HepG2 (cell line): ENCODE measurements around the gene RARA. TPM values are rescaled to one million over a fixed set of nuclear protein-coding genes. Genes with fewer than 3 reads are reported as not detected.
A peak's percentile ranks its signal among the peaks of the same experiment; 100 is the strongest.

ENCODE experiments used
- ATAC-seq: fragments of 200-7000 bp; cut with Tn5 transposase; 3 replicates; pipeline ENCODE4 v1.9.1; 2020; ENCODE audit warnings: mild to moderate bottlenecking, moderate library complexity
- BruUV-seq: library from RNA; stranded (reverse); fragments of 400-500 nt; replicated peaks from 2 replicates; lab custom pipeline; 2021; lab: Mats Ljungman, UMichigan
- CTCF ChIA-PET: fragments of 300-600 bp; formaldehyde crosslinking; extraction: SDS; loops from one replicate; lab custom pipeline; 2021; ENCODE audit warnings: low total read pairs, inconsistent platforms, low intra/inter-chr PET ratio; lab: Yijun Ruan, JAX
- POLR2A ChIA-PET: fragments of 350-600 bp; sonication (Branson Sonifier 250); formaldehyde crosslinking; loops from one replicate; lab custom pipeline; 2020; ENCODE audit warnings: antibody characterized with exemption, inconsistent platforms; lab: Yijun Ruan, JAX
- DNase-seq: peaks from one replicate; pipeline ENCODE4 v3.0.0-alpha.2; 2015; ENCODE audit warnings: low spot score
- FAIRE-seq: peaks from 3 replicates; lab custom pipeline; 2011; peaks lifted over from hg19 to GRCh38; lab: Jason Lieb, UNC
- H2AFZ ChIP-seq: one replicate; pipeline ENCODE4 v1.6.1; 2011; ENCODE audit warnings: low read length, inconsistent platforms
- H3K27ac ChIP-seq: fragments of 300-600 bp; 3 replicates; pipeline ENCODE4 v1.8.0; 2011; ENCODE audit warnings: mixed run types, mild to moderate bottlenecking, mixed read lengths, low read length, inconsistent platforms; ENCODE audit not compliant: insufficient read depth; ENCODE audit errors: extremely low read length
- H3K27me3 ChIP-seq, 2 experiments: fragments of 200-600 bp in 1 of 2; 2 replicates in 1 of 2; 3 replicates in 1 of 2; pipeline versions ENCODE4 v1.6.0 to v1.8.0; 2011; ENCODE audit warnings: low read length in 2 of 2, mild to moderate bottlenecking in 2 of 2, moderate library complexity in 2 of 2, inconsistent platforms in 1 of 2; ENCODE audit not compliant: insufficient read depth in 2 of 2, control insufficient read depth in 1 of 2
- H3K36me3 ChIP-seq, 2 experiments: fragments of 200-600 bp in 1 of 2; replicated peaks in 1 of 2; 2 replicates in 1 of 2; 3 replicates in 1 of 2; pipeline versions ENCODE4 v1.5.1 to v1.8.0; 2011; ENCODE audit warnings: low read length in 2 of 2, inconsistent platforms in 1 of 2; ENCODE audit not compliant: insufficient read depth in 2 of 2, control insufficient read depth in 1 of 2
- H3K4me1 ChIP-seq: 2 replicates; pipeline ENCODE4 v1.5.1; 2012; ENCODE audit warnings: low read length, inconsistent platforms; ENCODE audit not compliant: insufficient read depth
- H3K4me2 ChIP-seq: 2 replicates; pipeline ENCODE4 v1.6.0; 2011; ENCODE audit warnings: low read depth, low read length, inconsistent platforms
- H3K4me3 ChIP-seq, 3 experiments: fragments of 200-600 bp in 1 of 3; sonication (generic), shearing (Covaris generic) in 1 of 3; replicated peaks in 1 of 3; 2 replicates each; pipeline ENCODE4 v1.5.1; 2011 to 2016; ENCODE audit warnings: low read length in 3 of 3, inconsistent platforms in 2 of 3, low read depth in 2 of 3, mild to moderate bottlenecking in 2 of 3, control low read depth in 1 of 3, mixed read lengths in 1 of 3; ENCODE audit not compliant: insufficient read depth in 1 of 3
- H3K79me2 ChIP-seq: one replicate; pipeline ENCODE4 v1.6.1; 2011; ENCODE audit warnings: low read length, inconsistent platforms; ENCODE audit not compliant: insufficient read depth
- H3K9ac ChIP-seq: 2 replicates; pipeline ENCODE4 v1.6.0; 2011; ENCODE audit warnings: mild to moderate bottlenecking, low read depth, low read length, inconsistent platforms; ENCODE audit not compliant: insufficient read depth
- H3K9me3 ChIP-seq: 2 replicates; pipeline ENCODE4 v1.5.1; 2012; ENCODE audit warnings: mild to moderate bottlenecking, low read length
- H4K20me1 ChIP-seq: 2 replicates; pipeline ENCODE4 v1.6.0; 2011; ENCODE audit warnings: inconsistent platforms, mild to moderate bottlenecking, low read length, moderate library complexity; ENCODE audit not compliant: insufficient read depth
- AKNA ChIP-seq: sonication (generic); formaldehyde crosslinking; IDR thresholded peaks from 2 replicates; pipeline ENCODE4 v1.4.0; 2020; ENCODE audit warnings: missing genetic modification reagents, borderline replicate concordance
- DMAP1 ChIP-seq: IDR thresholded peaks from 2 replicates; pipeline ENCODE4 v1.6.1; 2016
- ERF ChIP-seq: IDR thresholded peaks from 2 replicates; pipeline ENCODE4 v1.6.1; 2018; ENCODE audit warnings: missing biosample characterization, missing genetic modification reagents
- FLYWCH1 ChIP-seq: sonication (generic); formaldehyde crosslinking; IDR thresholded peaks from 2 replicates; pipeline ENCODE4 v1.8.1; 2023; ENCODE audit warnings: mild to moderate bottlenecking, missing genetic modification reagents
- KLF13 ChIP-seq: sonication (generic); formaldehyde crosslinking; IDR thresholded peaks from 2 replicates; pipeline ENCODE4 v1.4.0; 2020; ENCODE audit warnings: mild to moderate bottlenecking, missing genetic modification reagents
- MAFG ChIP-seq: sonication (generic); formaldehyde crosslinking; IDR thresholded peaks from 2 replicates; pipeline ENCODE4 v1.5.1; 2020; ENCODE audit warnings: mild to moderate bottlenecking, missing genetic modification reagents
- NCOA5 ChIP-seq: sonication (generic); formaldehyde crosslinking; IDR thresholded peaks from 2 replicates; pipeline ENCODE4 v1.4.0; 2020; ENCODE audit warnings: missing genetic modification reagents
- RXRA ChIP-seq: sonication (generic); formaldehyde crosslinking; IDR thresholded peaks from 2 replicates; pipeline ENCODE4 v1.5.1; 2020; ENCODE audit warnings: missing genetic modification reagents
- SIN3B ChIP-seq: fragments of 150-350 bp; IDR thresholded peaks from 2 replicates; pipeline ENCODE4 v1.6.1; 2014; ENCODE audit warnings: low read length
- SYNCRIP ChIP-seq: fragments of 200-400 bp; formaldehyde crosslinking; IDR thresholded peaks from 2 replicates; pipeline ENCODE4 v1.6.1; 2018; ENCODE audit warnings: mild to moderate bottlenecking, low read depth, low read length; ENCODE audit not compliant: insufficient read depth
- ZBTB33 ChIP-seq: sonication (generic); formaldehyde crosslinking; IDR thresholded peaks from 2 replicates; pipeline ENCODE4 v1.4.0; 2020; ENCODE audit warnings: missing genetic modification reagents
- ZFP37 ChIP-seq: sonication (generic); formaldehyde crosslinking; IDR thresholded peaks from 2 replicates; pipeline ENCODE4 v1.4.0; 2020; ENCODE audit warnings: missing genetic modification reagents, borderline replicate concordance
- ZNF232 ChIP-seq: sonication (generic); formaldehyde crosslinking; IDR thresholded peaks from 2 replicates; pipeline ENCODE4 v1.4.0; 2020; ENCODE audit warnings: missing genetic modification reagents, borderline replicate concordance
- ZNF530 ChIP-seq: sonication (generic); formaldehyde crosslinking; IDR thresholded peaks from 2 replicates; pipeline ENCODE4 v1.5.0; 2020; ENCODE audit warnings: low read depth, mild to moderate bottlenecking, missing genetic modification reagents
- ZNF614 ChIP-seq: IDR thresholded peaks from 2 replicates; pipeline ENCODE4 v1.6.1; 2018; ENCODE audit warnings: missing biosample characterization, missing genetic modification reagents, inconsistent platforms, borderline replicate concordance
- ZNF703 ChIP-seq: sonication (generic); formaldehyde crosslinking; IDR thresholded peaks from 2 replicates; pipeline ENCODE4 v1.5.1; 2020; ENCODE audit warnings: missing genetic modification reagents, mild to moderate bottlenecking, moderate library complexity, borderline replicate concordance
- ZNF891 ChIP-seq: sonication (generic); formaldehyde crosslinking; IDR thresholded peaks from 2 replicates; pipeline ENCODE4 v1.5.0; 2020; ENCODE audit warnings: mild to moderate bottlenecking, missing genetic modification reagents
- WGBS: methylation state at CpG from one replicate; pipeline ENCODE4 v1.1.6; 2017; ENCODE audit warnings: low lambda C conversion rate; 5-methylcytosine and 5-hydroxymethylcytosine counted together
- in situ Hi-C: cut with HindIII; loops from 2 replicates; pipeline ENCODE4 v1.10.0; 2017; ENCODE audit warnings: low pct_unique_long_range_greater_than_20kb; ENCODE audit not compliant: extremely low pct_ligation_motif_present
- intact Hi-C: fragments of 100-400 bp; cut with micrococcal nuclease; formaldehyde crosslinking; loops from one replicate; pipeline ENCODE4 v1.10.0; 2022; ENCODE audit not compliant: unreplicated experiment
- polyA plus RNA-seq, 8 experiments: library from polyadenylated mRNA; depleted of rRNA in 3 of 8; stranded (reverse) in 7 of 8; unstranded in 1 of 8; fragments of >200 nt; fragmentation: Illumina TruSeq in 4 of 8; extraction: Trizol in 4 of 8; gene quantifications; 2 replicates each; pipeline versions ENCODE4 v1.2.1 to v1.2.3, GENCODE V29; 2011 to 2016; ENCODE audit warnings: low read depth in 4 of 8, missing spikeins in 1 of 8, mixed read lengths in 1 of 8; ENCODE audit not compliant: insufficient read depth in 1 of 8
- total RNA-seq, 5 experiments: library from RNA; depleted of rRNA; stranded (reverse); fragments of >200 nt; fragmentation: Illumina TruSeq; extraction: Trizol; gene quantifications; 2 replicates each; pipeline ENCODE4 v1.2.3, GENCODE V29; 2016; ENCODE audit warnings: low read depth in 1 of 5

RARA gene
- total and polyA plus RNA-seq, 2 of the 13 experiments (the other 11 are each of a cell fraction or from before 2014, with no cell fraction given) = 6.4 to 8.6 TPM

GRCh38 chr17:40287494-40288369, 21.2 kb upstream of the RARA start, which contains the start of gene CDC6:
CDC6 (plus strand) TSS chr17:40287879; CDS start chr17:40289421, 1,542 bp downstream.
- Histone ChIP-seq H3K9me3 (no peaks in the 10 kb centered on the region), H3K27me3 (no peaks in the 10 kb centered on the region), H3K79me2 (peaks cover 32% of the 10 kb centered on the region), H3K4me1 (peaks cover 72% of the 10 kb centered on the region), H3K4me3 (peak within 1 kb of the TSS; percentile 81 to 99 (median 92)), H3K36me3 (peaks cover 5 to 20% of the 10 kb centered on the region in 2 experiments), H3K27ac (peak within 1 kb of the TSS; percentile 92), H3K4me2 (peak within 1 kb of the TSS; percentile 95), H4K20me1 (no peaks in the 10 kb centered on the region), H3K9ac (peak within 1 kb of the TSS; percentile 86), H2AFZ (no peak within 1 kb of the TSS)
- FAIRE-seq = peak; percentile 90
- peak; percentile 100 for DNase-seq
- TSS peak; percentile 69 for BruUV-seq
- under 1% methylated on average over 29 of the region's 47 CpGs for WGBS
- ChIA-PET POLR2A (interaction anchor here (0.6 to 1.5 kb wide), 4 partner anchors 68 to 175 kb away, joined by 3 to 8 read pairs (median 6); partner anchors contain the start of gene WIPF2), CTCF (no interaction called here)
- in situ Hi-C loops (loop anchor here (5.0 to 10.0 kb wide), 2 partner anchors 85 to 273 kb away; partner anchors contain the start of gene CSF3), intact Hi-C loops (loop anchor here (5.0 kb wide), 1 partner anchor 145 kb away; the partner anchor contains the start of gene CASC3)
- ATAC-seq = peak; percentile 95
- TF ChIP-seq ZNF703 (CRISPR knock-in tag) (no peak), FLYWCH1 (CRISPR knock-in tag) (peak; percentile 78; the same call in 1 of the 2 replicates), RXRA (peak; percentile 80; the same call in 1 of the 2 replicates), ZNF530 (CRISPR knock-in tag) (no peak), ZNF891 (CRISPR knock-in tag) (peak; percentile 98), KLF13 (CRISPR knock-in tag) (no peak), NCOA5 (CRISPR knock-in tag) (no peak), ZNF614 (CRISPR knock-in tag) (peak; percentile 14; the same call in 1 of the 2 replicates), MAFG (CRISPR knock-in tag) (no peak), SIN3B (peak; percentile 99), SYNCRIP (no peak), ERF (peak; percentile 75), AKNA (no peak), ZNF232 (peak; percentile 13; the same call in 1 of the 2 replicates), ZFP37 (no peak), ZBTB33 (CRISPR knock-in tag) (no peak), DMAP1 (CRISPR knock-in tag) (peak; percentile 94; the same call in 1 of the 2 replicates)
